ENCODE measurements around the gene OOSP3.
"Not testable (repeated sequence)": the region's sequence is repeated elsewhere in the genome, so short reads cannot be mapped to it uniquely, and the experiment has no call there.

OOSP3 gene

DNA sequence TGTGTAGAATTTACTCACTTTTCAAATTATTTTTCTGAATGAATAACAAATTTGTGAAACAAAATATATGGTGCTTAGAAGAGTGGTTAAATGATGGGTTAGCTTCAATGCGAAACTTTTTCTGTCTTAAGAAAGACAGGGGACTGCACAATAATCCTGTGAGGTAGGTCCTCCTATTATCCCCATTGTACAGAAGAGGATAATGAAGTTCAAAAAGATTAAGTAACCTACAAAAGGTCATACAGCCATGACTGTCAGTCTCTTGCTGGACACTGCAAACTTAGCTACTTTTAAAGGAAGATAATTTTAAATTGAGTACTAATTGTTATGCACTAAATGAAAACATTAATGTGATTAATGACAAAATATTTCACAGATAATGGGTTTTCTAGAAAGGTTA is 5.0 kb downstream of the OOSP3 start:
- H3K79me2 ChIP-seq (ENCODE audit: low read length): no peaks in the 10 kb centered on the region
- H3K27me3 ChIP-seq (ENCODE audit: low read depth, low read length): no peaks in the 10 kb centered on the region
- no peaks in the 10 kb centered on the region for H4K20me1 ChIP-seq (ENCODE audit: insufficient read depth, low read length)
- H3K4me2 ChIP-seq (ENCODE audit: low read length): no peak overlapping the region
- no peak overlapping the region for H3K4me3 ChIP-seq (ENCODE audit: low read length)
- H3K9me3 ChIP-seq (ENCODE audit: insufficient read depth, low read length): no peaks in the 10 kb centered on the region
- H3K9ac ChIP-seq (ENCODE audit: low read length): no peak overlapping the region
- no peaks in the 10 kb centered on the region for H3K4me1 ChIP-seq (ENCODE audit: low read length)
- TF ChIP-seq EZH2phosphoT487 (IDR thresholded peaks at IDR 0.05; ENCODE audit: low read depth) (no peak), CTCF (IDR thresholded peaks at IDR 0.05; ENCODE audit: low read depth, low read length) (no peak)
- no peak overlapping the region for H2AFZ ChIP-seq (ENCODE audit: low read depth, low read length)
- H3K36me3 ChIP-seq (replicated peaks; ENCODE audit: low read depth, low read length): no peaks in the 10 kb centered on the region
- H3K27ac ChIP-seq (ENCODE audit: low read length): no peak overlapping the region

GRCh38 chr11:59887156-59887555 is 8.6 kb downstream of the OOSP3 start:
- H3K4me2 ChIP-seq (ENCODE audit: low read length); H3K27me3 ChIP-seq (ENCODE audit: low read depth, low read length); H2AFZ ChIP-seq (ENCODE audit: low read depth, low read length); H3K27ac ChIP-seq (ENCODE audit: low read length); H3K36me3 ChIP-seq (replicated peaks; ENCODE audit: low read depth, low read length); H3K9me3 ChIP-seq (ENCODE audit: insufficient read depth, low read length); H3K79me2 ChIP-seq (ENCODE audit: low read length); H3K4me3 ChIP-seq (ENCODE audit: low read length); H3K9ac ChIP-seq (ENCODE audit: low read length); H4K20me1 ChIP-seq (ENCODE audit: insufficient read depth, low read length); H3K4me1 ChIP-seq (ENCODE audit: low read length): not testable (repeated sequence)

- Histone ChIP-seq H2AFZ (ENCODE audit: low read depth, low read length) (no peak overlapping the region), H3K79me2 (ENCODE audit: low read length) (no peaks in the 10 kb centered on the region), H3K4me2 (ENCODE audit: low read length) (no peak overlapping the region), H3K9me3 (ENCODE audit: insufficient read depth, low read length) (no peaks in the 10 kb centered on the region), H3K27ac (ENCODE audit: low read length) (no peak overlapping the region), H3K27me3 (ENCODE audit: low read depth, low read length) (no peaks in the 10 kb centered on the region), H3K9ac (ENCODE audit: low read length) (no peak overlapping the region), H3K4me1 (ENCODE audit: low read length) (no peaks in the 10 kb centered on the region), H3K36me3 (replicated peaks; ENCODE audit: low read depth, low read length) (no peaks in the 10 kb centered on the region), H4K20me1 (ENCODE audit: insufficient read depth, low read length) (no peaks in the 10 kb centered on the region), H3K4me3 (ENCODE audit: low read length) (no peak overlapping the region)
- TF ChIP-seq EZH2phosphoT487 (IDR thresholded peaks at IDR 0.05; ENCODE audit: low read depth): no peak
- no peak for TF ChIP-seq CTCF (IDR thresholded peaks at IDR 0.05; ENCODE audit: low read depth, low read length)
Observed at GRCh38 chr11:59891781-59892181, 13.2 kb downstream of the OOSP3 start.

- Histone ChIP-seq H3K27me3 (ENCODE audit: low read depth, low read length) (no peaks in the 10 kb centered on the region), H3K79me2 (ENCODE audit: low read length) (no peaks in the 10 kb centered on the region), H4K20me1 (ENCODE audit: insufficient read depth, low read length) (no peaks in the 10 kb centered on the region), H3K27ac (ENCODE audit: low read length) (no peak overlapping the region), H3K4me3 (ENCODE audit: low read length) (no peak overlapping the region), H3K4me1 (ENCODE audit: low read length) (no peaks in the 10 kb centered on the region), H3K4me2 (ENCODE audit: low read length) (no peak overlapping the region), H3K9ac (ENCODE audit: low read length) (no peak overlapping the region), H2AFZ (ENCODE audit: low read depth, low read length) (no peak overlapping the region), H3K36me3 (replicated peaks; ENCODE audit: low read depth, low read length) (no peaks in the 10 kb centered on the region), H3K9me3 (ENCODE audit: insufficient read depth, low read length) (no peaks in the 10 kb centered on the region)
- no peak for TF ChIP-seq EZH2phosphoT487 (IDR thresholded peaks at IDR 0.05; ENCODE audit: low read depth)
- TF ChIP-seq CTCF (IDR thresholded peaks at IDR 0.05; ENCODE audit: low read depth, low read length): no peak
Observed at GRCh38 chr11:59894616-59895015, 16.0 kb downstream of the OOSP3 start.

- H3K4me3 ChIP-seq (ENCODE audit: low read length): no peak overlapping the region
- H3K9me3 ChIP-seq (ENCODE audit: insufficient read depth, low read length): no peaks in the 10 kb centered on the region
- H3K79me2 ChIP-seq (ENCODE audit: low read length): no peaks in the 10 kb centered on the region
- no peak overlapping the region for H3K4me2 ChIP-seq (ENCODE audit: low read length)
- H3K36me3 ChIP-seq (replicated peaks; ENCODE audit: low read depth, low read length): no peaks in the 10 kb centered on the region
- H2AFZ ChIP-seq (ENCODE audit: low read depth, low read length): no peak overlapping the region
- no peaks in the 10 kb centered on the region for H4K20me1 ChIP-seq (ENCODE audit: insufficient read depth, low read length)
- H3K27me3 ChIP-seq (ENCODE audit: low read depth, low read length): no peaks in the 10 kb centered on the region
- H3K27ac ChIP-seq (ENCODE audit: low read length): no peak overlapping the region
- H3K4me1 ChIP-seq (ENCODE audit: low read length): no peaks in the 10 kb centered on the region
- TF ChIP-seq EZH2phosphoT487 (IDR thresholded peaks at IDR 0.05; ENCODE audit: low read depth) (no peak), CTCF (IDR thresholded peaks at IDR 0.05; ENCODE audit: low read depth, low read length) (no peak)
- H3K9ac ChIP-seq (ENCODE audit: low read length): no peak overlapping the region
Observed at GRCh38 chr11:59898046-59898445, 19.5 kb downstream of the OOSP3 start.

All from OCI-LY3 (cell line).